ENCODE results near the gene ANKS3.

Gene ANKS3

DNA sequence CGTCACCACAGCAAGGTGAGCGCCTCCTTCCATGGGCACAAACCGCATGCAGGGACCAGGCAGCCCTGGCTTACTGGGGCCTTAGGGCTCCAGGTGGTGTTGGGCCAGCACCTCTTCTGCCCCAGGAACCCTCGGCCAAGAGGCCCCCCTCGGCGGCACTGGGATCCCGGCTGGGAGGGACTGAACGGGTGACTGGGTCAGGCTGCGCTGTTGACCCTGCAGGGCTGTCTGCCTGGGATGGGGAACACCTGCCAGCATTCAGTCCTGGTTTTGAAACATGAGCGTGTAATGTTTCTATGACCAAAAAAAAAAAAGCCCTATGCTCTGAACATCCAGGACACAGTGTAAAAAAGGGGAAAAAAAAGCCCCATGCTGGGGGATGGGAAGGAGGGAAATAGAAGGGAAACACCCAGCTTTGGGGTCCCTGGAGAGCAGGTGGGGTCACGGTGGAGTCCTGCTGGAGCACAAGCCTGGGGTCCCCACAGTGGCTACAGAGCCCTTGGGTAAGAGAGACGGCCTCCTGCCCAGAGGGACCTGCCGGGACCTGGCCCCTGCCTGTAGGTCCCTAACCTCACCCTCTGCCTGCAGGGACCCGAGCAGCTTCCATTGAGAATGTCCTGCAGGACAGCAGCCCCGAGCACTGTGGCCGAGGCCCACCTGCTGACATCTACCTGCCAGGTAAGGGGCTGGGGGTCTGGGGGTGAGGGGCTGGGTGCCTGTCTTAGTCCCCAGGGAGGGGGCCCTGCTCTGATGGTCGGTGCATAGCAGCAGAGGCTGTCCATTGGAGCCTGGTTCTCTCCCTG is 50.6 kb downstream of the ANKS3 start:
- no peak for DNase-seq

DNA sequence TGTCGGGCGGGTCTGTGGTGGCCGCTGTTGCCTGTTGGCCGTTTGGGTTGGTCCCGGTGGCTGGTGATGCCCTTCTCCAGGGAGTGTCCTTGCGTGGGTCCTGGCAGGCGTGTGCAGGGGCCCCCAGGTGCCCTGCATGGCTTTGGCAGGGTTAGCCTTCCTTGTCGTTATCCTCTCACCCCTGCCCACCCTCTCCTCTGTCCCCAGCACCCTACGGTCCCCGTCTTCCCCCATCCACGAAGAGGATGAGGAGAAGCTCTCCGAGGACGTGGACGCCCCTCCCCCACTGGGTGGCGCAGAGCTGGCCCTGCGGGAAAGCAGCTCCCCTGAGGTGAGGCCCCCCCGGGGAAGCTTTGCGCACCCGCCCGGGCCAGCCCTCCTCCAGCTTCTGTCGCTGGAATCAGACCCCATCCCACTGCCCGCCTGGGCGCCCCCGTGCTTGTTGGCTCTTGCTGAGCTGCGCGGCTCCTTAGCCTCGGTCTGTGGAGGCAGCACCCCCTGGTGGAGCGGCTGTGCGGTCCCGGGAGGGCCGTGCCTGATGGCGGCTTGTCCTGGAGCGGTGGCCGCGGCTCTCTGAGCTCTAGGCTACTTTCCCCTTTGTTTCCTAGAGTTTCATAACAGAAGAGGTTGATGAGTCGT is 51.3 kb downstream of the ANKS3 start:
- peak; percentile 56 for DNase-seq

DNA sequence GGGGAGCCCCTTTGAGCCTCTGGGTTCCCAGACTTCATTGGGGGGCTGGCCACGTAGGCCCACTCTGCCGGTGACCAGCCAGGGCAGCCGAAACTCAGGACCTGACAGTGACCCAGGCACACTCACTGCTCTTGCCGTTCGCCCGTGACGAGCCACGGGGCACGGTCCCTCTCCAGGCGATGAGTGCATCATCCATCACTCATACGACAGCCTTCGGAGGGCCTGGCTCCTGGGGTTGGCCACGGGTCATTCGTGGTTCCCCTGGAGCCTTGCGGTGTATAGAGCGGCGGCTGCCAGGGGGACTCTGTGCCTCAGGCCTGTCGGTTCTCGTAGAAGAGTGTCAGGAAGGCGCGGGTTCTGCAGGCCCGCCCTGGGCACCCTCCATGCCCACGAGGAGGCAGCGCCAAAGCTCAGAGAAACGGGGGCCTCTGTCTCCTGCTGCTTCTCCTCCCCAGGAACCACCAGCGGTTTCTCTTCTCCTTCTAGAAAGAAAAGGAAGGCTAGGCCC is 51.9 kb downstream of the ANKS3 start:
- no peak for DNase-seq

DNA sequence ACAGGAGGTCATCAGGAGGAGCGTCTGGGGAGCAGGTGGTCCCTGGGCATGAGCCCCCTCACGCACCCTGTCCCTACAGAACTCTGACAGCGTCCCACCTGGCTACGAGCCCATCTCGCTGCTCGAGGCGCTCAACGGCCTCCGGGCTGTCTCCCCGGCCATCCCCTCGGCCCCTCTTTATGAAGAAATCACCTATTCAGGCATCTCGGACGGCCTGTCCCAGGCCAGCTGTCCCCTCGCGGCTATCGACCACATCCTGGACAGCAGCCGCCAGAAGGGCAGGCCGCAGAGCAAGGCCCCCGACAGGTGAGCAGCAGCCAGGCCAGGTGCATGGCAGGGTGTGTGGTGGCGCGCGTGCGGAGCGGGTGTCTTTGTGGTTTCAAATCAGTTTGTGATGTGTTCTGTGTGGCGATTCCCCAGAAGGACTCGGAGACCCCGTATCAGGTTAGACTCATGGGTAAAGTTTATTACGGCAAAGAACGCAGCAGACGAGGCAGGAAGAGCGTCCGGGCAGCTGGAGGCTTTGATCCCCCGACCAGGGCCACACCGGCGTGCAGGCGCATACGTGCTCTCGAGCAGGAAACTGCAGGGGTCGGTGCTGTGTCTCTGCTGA is 52.5 kb downstream of the ANKS3 start:
- no peak for DNase-seq

DNA sequence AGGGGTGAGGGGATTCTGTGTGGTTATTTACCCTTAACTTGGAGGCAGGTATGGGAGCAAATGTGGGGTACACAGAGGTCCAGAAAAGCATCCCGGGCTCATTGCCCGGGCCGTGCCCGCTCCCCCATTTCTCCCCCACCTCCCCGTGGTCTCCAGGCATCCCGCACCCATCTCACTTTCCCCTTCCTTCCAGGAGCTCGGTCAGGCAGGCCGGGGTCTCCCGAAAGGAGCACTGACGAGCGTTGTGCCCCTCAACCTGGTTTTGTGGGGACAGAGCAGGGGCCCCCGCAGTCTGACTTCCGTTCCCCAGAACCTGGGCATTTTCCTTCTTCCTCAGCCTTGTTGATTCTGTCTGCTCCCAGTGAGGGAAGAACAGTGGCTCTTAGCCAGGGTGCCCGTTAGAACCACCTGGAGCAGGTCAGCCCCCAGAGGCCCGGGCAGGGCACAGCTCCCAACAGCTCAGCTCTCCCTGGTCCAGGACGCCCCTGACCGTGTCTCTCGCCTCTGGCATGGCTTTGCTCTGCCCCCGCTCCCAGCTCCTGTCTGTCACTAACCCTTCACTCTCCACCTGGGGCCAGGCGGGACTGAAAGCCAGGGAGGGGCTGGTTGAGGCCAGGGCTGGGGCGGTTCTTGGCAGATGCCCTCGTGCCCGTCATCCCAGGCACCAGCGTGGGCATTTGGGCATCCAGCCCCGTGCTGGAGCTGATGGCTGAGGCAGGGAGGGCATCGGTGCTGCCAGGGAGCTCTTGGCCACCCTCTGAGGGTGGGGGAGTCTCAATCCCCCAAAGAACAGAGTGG is 53.2 kb downstream of the ANKS3 start:
- no peak for DNase-seq

DNA sequence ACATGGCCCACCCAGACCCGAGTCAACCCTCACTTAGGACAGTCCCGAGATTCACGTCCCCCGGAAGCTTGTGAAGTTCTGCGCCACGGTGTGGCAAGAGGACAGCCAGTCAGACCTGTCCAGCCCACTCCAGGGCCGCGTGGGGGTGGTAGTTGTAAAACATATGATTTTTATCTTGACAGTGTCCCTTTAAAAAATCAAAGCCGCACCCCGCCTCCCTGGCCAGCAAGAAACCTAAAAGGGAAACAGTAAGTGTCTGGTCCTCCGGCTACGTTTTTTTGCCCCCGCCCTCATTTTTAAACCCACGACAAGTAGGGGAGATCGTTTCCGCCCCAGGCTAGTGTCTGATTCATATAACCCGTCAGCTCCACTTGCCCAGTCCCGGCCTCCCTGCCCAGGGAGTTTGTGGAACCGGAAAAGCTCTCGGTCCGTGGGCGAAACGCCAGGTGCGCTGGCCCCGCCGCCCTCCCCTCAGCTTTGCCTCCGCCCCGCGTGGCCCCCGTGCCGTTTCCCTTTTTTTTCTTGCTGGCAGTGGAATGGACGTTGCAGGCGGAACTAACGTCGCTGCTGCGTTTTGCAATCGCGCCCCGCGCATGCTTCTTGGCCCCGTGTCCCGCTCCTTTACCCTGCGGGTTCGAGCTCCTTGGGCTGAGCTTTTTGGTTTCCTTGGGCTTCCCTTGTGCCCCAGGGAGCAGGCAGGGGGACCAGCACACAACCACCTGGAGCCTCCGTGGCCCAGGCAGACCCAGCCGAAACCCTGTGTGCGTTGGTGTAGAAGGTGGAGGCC is 54.0 kb downstream of the ANKS3 start:
- no peak for DNase-seq

DNA sequence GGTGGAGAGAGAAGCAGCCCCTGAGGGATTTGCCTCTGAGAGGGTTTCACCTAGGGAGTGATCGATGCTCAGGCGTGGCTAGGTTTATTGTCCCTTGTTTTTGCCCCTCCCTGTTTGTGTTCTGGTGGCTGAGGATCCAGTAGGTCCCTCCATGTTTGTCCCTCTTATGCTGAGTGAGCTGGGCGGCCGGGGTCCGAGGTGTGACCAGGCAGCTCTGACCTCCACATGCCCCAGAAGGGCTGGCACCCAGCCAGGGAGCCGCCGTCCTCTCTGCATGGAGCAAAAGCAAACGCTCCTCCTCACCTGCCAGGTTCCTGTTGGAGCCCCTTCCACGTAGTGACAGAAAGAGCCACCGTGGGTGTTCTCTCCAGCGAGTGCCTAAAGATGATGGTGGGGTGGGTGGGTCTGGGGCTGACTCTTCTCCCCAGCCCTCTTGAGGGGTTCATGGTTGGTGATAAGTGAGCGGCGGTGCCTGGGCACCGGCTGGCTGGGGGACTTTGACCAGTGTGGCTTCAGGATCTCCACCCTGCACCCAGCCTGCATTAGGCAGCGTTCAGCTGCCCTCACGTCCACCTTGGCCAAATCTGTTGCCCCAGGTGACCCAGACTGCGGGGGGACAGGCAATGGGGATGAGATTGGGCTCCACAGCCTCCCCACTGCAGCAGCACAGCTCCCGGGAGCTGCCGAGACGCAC is 54.8 kb downstream of the ANKS3 start:
- no peak for DNase-seq

DNA sequence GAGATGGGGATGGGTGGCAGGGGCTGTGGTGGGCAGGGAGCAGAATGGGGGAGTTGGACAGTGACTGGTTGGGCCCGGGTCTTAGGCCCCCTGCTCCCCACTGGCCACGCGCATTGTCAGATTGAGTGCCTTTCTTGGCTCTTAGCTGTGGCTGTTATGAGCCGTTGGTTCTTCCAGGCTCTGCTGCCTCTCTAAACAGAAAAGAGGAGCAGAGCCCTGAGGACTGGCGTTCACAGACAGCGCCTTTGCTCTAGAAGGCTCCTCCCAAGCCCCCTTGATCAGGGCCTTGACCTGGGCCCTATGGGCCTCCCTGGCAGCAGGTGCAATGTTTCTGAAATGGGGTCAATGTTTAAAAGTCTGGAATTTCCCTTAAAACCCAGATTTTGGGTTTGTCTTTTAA is 55.5 kb downstream of the ANKS3 start:
- no peak for DNase-seq

DNA sequence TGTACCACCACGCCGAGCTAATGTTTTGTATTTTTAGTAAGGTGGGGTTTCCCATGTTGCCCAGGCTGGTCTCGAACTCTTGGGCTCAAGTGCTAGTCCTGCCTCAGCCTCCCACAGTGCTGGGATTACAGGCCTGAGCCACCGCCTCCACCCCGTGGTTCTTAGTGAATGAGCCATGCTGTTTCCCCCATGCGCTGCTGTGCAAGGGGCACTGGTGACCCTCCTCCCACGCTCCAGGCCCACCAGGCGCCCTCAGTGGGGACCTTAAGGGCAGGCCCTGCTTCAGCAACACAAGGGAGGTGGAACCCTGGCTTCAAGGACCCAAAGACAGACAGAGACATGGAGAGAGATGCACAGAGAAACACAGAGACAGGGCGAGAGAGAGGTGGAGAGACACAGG is 56.1 kb downstream of the ANKS3 start:
- DNase-seq: no peak

DNA sequence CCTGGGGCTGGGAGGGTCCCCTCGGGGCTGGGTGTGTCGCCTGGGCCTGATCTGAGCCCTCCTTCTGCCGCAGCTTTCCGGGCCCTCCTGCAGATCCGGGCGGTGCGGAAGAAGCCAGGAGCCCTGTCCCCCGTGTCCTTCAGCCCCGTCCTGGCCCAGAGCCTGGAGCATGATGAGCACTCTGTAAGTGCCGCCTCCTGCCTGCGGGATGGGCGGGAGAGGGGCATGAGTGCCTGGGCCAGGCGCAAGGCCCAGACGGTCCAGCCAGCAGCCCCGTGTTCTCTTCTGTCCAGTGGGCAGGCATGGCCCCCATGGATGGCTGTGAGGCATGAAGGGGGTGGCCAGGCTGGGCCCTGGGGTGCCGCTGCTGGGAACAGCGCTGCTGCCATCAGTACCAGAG is 56.7 kb downstream of the ANKS3 start:
- DNase-seq: no peak

DNA sequence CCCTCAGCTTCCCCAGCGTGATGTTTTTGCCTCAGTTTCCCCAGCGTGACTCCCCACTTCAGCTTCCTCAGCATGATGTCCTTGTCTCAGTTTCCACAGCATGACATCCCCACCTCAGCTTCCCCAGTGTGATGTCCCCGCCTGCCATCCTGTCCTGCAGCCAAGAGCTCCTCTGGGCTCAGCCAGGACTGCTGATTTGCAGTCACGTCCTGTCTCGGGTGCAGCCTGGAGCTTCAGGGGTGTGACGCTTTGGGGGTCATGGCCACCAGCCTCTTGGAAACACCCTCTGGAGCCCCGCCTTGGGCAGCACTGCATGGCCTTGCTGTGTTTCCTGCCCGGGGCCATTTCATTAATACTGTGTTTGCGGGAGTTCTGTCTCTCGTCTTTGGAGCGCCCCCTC is 57.2 kb downstream of the ANKS3 start:
- DNase-seq: no peak

DNA sequence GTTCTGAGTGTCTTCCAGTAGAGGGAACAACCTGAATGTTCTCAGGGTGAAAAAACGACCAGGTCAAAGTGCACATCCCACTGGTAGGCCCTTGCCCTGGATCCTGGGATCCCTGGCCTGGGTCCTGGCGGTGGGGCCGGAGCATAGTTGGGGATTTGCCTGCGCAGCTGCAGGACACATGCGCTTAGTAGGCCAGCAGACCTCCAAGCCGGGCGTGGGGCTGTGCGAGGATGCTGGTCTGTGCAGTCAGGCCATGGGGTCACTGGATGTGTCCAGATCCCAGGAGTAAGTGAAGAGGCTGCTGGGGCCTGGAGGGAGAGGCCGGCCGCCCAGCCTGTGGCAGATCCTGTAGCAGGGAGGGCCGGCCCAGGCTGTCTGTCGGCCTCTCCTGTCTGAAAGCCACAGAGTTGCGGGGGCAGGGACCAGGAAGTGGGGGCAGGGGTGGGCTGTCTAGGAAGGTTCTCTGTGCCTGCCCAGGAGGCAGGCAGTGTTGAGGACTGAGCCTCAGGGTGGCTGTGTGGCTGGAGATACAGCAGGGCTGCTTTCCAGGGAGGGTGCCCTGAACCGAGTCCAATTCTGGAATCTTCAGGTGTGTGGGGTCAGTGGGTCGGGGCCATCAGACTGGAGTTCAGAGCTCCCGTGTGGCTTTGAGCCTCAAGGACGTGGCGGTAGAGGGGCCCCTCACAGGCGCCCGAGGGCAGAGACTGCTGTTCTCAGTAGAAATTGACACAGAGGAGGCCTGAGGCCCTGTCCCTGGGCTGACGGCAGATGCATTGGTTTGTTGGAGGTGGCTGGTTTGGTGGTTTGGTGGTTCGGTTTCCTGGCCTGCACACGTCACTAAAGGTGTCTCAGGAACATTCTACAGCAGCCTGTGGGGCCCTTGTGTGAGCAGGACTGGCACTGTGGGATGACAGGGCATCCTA is 57.9 kb downstream of the ANKS3 start:
- no peak for DNase-seq

DNA sequence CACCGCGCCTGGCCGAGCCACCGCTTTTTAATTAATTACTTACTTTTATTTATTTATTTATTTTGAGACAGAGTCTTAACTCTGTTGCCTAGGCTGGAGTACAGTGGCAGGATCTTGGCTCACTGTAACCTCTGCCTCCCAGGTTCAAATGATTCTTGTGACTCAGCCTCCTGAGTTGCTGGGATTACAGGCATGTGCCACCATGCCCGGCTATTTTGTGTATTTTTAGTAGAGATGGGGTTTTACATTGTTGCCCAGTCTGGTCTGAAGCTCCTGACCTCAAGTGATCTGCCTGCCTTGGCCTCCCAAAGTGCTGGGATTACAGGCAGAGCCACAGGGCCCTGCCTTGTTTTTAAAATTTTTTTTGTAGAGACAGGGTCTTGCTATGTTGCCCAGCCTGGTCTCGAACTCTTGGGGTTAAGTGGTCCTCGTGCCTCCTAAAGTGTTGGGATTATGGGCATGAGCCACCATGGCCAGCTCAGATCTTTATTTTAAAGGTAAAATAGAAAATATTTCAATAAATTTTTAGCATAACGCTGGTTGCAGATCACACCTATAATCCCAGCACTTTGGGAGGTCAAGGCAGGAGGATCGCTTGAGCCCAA is 59.0 kb downstream of the ANKS3 start:
- DNase-seq: no peak

DNA sequence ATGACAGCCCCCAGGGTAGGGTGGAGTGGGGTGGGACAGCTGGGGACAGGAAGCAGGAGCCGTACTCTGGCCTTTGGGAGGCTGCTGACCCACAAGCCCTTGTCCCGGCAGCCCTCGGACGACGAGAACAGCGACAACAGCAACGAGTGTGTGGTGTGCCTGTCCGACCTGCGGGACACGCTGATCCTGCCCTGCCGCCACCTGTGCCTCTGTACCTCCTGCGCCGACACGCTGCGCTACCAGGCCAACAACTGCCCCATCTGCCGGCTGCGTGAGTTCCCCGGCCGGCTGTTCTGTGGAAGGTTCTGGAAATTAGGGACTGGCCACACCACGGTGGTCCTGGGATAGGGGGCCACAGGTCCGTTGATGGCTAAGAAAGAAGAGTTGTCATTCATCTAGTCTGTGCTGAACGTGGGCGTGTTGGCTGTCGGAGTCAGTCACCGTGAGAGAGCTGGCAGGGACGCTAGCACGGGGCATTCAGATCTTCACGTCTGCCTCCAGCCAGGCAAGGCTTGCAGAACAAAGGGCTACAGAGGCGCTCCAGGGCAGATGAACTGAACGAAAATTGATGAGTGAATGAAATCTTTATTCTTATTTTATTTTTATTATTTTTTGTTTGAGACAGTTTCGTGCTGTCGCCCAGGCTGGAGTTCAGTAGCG is 60.6 kb downstream of the ANKS3 start:
- DNase-seq: no peak

DNA sequence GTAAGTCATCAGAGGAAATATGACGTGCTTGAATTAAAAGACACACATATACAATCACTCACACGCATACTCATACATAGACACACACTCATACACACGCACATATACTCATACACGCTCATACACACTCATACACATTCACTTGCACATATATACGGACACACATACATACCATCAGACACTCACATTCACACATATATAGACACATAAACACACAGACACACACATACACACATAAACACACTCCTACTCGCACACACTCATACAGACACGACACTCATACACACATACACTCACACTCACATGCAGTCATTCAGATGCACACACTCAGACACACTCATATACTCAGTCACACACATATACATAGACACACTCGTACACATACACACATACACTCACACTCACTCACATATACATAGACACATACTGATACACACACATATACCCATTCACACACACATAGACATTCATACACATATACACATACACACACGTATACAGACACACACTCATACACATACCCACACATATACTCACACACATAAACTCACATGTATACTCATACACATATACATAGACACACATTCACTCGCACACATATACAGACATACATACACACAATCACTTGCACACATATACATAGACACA is 65.6 kb downstream of the ANKS3 start:
- no peak for DNase-seq

DNA sequence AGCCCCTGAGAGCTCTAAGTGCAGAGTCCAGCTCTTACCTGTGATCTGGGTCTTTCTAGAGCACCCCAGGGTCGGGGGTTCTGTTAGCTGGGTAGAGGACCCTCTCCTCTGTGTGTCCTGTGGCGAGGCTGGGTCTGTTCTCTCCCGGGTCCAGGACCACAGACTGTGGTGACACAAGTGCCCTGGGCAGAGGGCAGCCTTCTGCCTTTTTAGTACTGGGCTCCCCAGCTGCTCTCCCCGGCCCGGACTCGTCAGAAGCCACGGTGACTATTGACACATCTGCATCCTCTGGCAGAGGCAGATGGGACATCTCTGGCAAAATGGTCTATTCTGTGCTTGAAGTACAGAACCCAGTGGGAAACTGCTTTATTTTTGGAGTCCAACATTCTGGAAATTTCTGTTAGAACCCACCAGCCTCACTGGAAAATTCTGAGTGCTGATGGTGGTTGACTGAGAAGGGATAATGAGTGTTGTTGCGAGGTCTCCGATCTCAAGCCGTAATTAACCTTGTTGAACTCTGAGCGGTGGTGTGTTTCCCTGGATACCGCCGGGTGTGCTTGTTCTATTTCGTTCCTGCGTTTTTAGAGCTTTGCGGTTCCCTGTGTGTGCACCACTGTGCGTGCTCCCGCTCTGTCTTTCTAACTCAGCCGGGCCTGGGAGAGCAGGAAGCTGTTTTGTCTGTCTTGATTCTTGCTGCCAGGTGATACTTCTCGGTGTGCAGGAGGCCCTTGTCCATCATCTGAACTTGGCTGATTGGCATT is 66.7 kb downstream of the ANKS3 start:
- DNase-seq: no peak

DNA sequence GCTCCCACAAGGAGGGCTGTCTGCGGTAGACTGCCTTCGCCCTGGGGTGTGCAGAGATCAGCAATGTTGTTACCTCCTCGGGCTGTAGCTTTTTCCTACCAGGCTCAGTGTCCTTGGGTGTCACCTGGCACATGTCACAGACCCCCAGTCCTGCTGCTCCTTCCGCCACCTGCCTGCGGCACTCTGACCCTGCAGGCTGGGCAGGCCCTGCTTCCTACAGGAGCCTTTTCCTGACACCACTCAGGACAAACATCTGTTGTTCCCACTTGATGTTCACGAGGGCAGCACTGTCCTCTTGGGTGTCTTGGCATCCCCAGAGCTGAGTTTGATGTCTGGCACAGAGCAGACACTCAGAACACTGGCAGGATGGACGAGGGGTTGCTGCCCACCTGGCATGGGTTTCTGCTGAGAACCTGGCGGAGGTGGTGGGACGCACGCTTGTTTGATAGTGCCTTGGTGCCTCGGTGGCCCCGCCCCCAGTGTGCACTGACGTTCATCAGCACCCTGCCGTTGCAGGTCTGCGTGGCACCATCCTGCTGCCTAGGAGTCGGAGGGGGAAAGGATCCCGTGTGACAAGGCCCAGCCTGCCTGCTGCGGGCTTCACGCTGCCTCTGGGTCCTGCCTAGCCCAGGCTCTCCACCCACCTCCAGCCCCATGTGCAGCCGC is 67.4 kb downstream of the ANKS3 start:
- no peak for DNase-seq
